ENCODE data around the gene TTC23. TPM values are rescaled to one million over a fixed set of nuclear protein-coding genes. Genes with fewer than 3 reads are reported as not detected.

Gene TTC23
- total RNA-seq, 1 experiment from 2014 or later: 17.8 TPM

GRCh38 chr15:99096894-99097426 is 152.4 kb downstream of the TTC23 start:
- TF ChIP-seq ETV6 (CRISPR knock-in tag; IDR thresholded peaks at IDR 0.05) (no peak), ZNF425 (CRISPR knock-in tag; conservative IDR thresholded peaks at IDR 0.05) (no peak), NR1H2 (CRISPR knock-in tag; IDR thresholded peaks at IDR 0.05) (no peak), EMX1 (CRISPR knock-in tag; IDR thresholded peaks at IDR 0.05) (no peak), NR2C2 (CRISPR knock-in tag; IDR thresholded peaks at IDR 0.05) (no peak), ZNF671 (CRISPR knock-in tag; IDR thresholded peaks at IDR 0.05) (no peak), USF2 (CRISPR knock-in tag; IDR thresholded peaks at IDR 0.05) (no peak), TP53 (CRISPR knock-in tag; IDR thresholded peaks at IDR 0.05) (no peak)
- TF ChIP-seq, protein P1, sequence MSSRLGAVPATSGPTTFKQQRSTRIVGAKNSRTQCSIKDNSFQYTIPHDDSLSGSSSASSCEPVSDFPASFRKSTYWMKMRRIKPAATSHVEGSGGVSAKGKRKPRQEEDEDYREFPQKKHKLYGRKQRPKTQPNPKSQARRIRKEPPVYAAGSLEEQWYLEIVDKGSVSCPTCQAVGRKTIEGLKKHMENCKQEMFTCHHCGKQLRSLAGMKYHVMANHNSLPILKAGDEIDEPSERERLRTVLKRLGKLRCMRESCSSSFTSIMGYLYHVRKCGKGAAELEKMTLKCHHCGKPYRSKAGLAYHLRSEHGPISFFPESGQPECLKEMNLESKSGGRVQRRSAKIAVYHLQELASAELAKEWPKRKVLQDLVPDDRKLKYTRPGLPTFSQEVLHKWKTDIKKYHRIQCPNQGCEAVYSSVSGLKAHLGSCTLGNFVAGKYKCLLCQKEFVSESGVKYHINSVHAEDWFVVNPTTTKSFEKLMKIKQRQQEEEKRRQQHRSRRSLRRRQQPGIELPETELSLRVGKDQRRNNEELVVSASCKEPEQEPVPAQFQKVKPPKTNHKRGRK (CRISPR knock-in tag; IDR thresholded peaks at IDR 0.05; ENCODE audit: borderline replicate concordance): no peak
- TF ChIP-seq, protein P2, sequence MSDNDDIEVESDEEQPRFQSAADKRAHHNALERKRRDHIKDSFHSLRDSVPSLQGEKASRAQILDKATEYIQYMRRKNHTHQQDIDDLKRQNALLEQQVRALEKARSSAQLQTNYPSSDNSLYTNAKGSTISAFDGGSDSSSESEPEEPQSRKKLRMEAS (CRISPR knock-in tag; IDR thresholded peaks at IDR 0.05): no peak
- Mint-ChIP-seq H3K36me3 (no peaks in the 10 kb centered on the region), H3K27me3 (ENCODE audit: low read depth) (peaks cover 35% of the 10 kb centered on the region), H3K9me3 (no peaks in the 10 kb centered on the region), H3K4me1 (peaks cover 5% of the 10 kb centered on the region), H3K27ac (no peak overlapping the region), H3K4me3 (no peak overlapping the region)
- CTCF ChIA-PET: no interaction called here
- ATAC-seq (no peak), DNase-seq (ENCODE audit: low spot score) (no peak)
- POLR2A ChIA-PET: no interaction called here

DNA sequence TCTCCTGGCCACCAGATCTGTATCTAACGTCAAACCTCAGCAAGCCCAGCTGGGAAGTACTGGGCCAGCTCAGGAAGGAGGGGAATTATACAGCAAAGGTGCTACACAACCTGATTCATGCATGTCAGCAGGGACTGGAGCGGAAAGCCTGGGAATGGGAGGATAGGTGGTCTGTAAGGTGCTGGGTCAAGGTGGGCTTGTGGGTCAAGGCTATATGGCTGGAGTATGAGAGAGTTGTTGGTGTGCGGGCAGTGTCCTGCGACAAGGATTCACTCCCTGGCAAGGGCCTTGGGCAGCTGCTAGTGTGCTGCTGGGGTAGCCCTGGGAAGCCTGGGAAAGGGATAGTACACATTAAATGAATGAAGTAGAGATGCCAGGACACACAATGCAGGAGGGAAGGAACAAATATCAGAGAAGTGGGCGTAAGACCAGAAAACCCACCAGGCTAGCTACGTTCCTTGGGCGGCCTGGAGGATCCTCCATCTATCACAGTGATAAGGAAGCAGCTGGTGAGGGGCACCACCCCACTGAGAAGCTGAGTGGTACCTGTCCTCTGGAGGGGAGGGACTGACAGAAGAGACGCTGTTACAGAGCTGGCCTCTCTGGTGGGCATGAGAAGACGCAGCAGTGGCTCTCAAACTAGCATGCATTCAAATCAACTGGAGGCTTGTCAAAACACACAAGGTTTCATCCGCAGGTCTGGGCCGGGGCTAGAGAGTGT is 153.0 kb downstream of the TTC23 start:
- peaks cover 5% of the 10 kb centered on the region for H3K4me1 Mint-ChIP-seq
- H3K27me3 Mint-ChIP-seq (ENCODE audit: low read depth): peaks cover 29% of the 10 kb centered on the region
- H3K27ac Mint-ChIP-seq: no peak overlapping the region
- no peak overlapping the region for H3K4me3 Mint-ChIP-seq
- DNase-seq (ENCODE audit: low spot score): no peak
- no peaks in the 10 kb centered on the region for H3K36me3 Mint-ChIP-seq
- ATAC-seq: no peak
- ChIA-PET CTCF (interaction anchor here (1.3 kb wide), 1 partner anchor 9 kb away, joined by 6 read pairs; the partner anchor contains the start of gene SYNM), POLR2A (no interaction called here)
- H3K9me3 Mint-ChIP-seq: no peaks in the 10 kb centered on the region
- TF ChIP-seq E2F5 (CRISPR knock-in tag; IDR thresholded peaks at IDR 0.05) (no peak), ZNF121 (CRISPR knock-in tag; IDR thresholded peaks at IDR 0.05) (no peak), TP53 (CRISPR knock-in tag; IDR thresholded peaks at IDR 0.05) (no peak), GABPB1 (CRISPR knock-in tag; IDR thresholded peaks at IDR 0.05) (no peak), ZBTB21 (CRISPR knock-in tag; IDR thresholded peaks at IDR 0.05; ENCODE audit: borderline replicate concordance) (no peak), TCF7 (CRISPR knock-in tag; IDR thresholded peaks at IDR 0.05; ENCODE audit: low read depth) (no peak), ZNF263 (CRISPR knock-in tag; IDR thresholded peaks at IDR 0.05; ENCODE audit: low read depth) (no peak), FOXP1 (CRISPR knock-in tag; IDR thresholded peaks at IDR 0.05; ENCODE audit: borderline replicate concordance) (no peak), PRDM15 (CRISPR knock-in tag; IDR thresholded peaks at IDR 0.05) (no peak)
- TF ChIP-seq, protein P3, sequence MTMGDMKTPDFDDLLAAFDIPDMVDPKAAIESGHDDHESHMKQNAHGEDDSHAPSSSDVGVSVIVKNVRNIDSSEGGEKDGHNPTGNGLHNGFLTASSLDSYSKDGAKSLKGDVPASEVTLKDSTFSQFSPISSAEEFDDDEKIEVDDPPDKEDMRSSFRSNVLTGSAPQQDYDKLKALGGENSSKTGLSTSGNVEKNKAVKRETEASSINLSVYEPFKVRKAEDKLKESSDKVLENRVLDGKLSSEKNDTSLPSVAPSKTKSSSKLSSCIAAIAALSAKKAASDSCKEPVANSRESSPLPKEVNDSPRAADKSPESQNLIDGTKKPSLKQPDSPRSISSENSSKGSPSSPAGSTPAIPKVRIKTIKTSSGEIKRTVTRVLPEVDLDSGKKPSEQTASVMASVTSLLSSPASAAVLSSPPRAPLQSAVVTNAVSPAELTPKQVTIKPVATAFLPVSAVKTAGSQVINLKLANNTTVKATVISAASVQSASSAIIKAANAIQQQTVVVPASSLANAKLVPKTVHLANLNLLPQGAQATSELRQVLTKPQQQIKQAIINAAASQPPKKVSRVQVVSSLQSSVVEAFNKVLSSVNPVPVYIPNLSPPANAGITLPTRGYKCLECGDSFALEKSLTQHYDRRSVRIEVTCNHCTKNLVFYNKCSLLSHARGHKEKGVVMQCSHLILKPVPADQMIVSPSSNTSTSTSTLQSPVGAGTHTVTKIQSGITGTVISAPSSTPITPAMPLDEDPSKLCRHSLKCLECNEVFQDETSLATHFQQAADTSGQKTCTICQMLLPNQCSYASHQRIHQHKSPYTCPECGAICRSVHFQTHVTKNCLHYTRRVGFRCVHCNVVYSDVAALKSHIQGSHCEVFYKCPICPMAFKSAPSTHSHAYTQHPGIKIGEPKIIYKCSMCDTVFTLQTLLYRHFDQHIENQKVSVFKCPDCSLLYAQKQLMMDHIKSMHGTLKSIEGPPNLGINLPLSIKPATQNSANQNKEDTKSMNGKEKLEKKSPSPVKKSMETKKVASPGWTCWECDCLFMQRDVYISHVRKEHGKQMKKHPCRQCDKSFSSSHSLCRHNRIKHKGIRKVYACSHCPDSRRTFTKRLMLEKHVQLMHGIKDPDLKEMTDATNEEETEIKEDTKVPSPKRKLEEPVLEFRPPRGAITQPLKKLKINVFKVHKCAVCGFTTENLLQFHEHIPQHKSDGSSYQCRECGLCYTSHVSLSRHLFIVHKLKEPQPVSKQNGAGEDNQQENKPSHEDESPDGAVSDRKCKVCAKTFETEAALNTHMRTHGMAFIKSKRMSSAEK (CRISPR knock-in tag; IDR thresholded peaks at IDR 0.05; ENCODE audit: borderline replicate concordance): no peak

All from WTC11 (cell line).